Body of pancreas (tissue), 4 donors: ENCODE results near the gene ZFP36L1. TPM values are rescaled to one million over a fixed set of nuclear protein-coding genes. Genes with fewer than 3 reads are reported as not detected.

ENCODE experiments used
- ATAC-seq: fragments of 150-250 bp; one replicate; pipeline ENCODE4 v1.9.1; 2016
- DNase-seq, 4 donors: peaks; one replicate each; pipeline ENCODE4 v3.0.0-alpha.2; 2019
- H3K27ac ChIP-seq, 4 donors: fragments of 200-600 bp; sonication (generic); 1 replicate in 3 of 4; 2 replicates in 1 of 4; pipeline versions ENCODE4 v1.5.1 to v1.6.1; 2016 to 2019; ENCODE audit warnings: mild to moderate bottlenecking in 1 of 4, mixed read lengths in 1 of 4, moderate library complexity in 1 of 4
- H3K27me3 ChIP-seq, 2 donors: fragments of 200-600 bp; sonication (generic); one replicate each; pipeline ENCODE4 v1.6.0; 2016; ENCODE audit warnings: mild to moderate bottlenecking in 1 of 2
- H3K36me3 ChIP-seq, 2 donors: fragments of 200-600 bp; sonication (generic); replicated peaks in 1 of 2; 2 replicates each; pipeline ENCODE4 v1.5.1; 2016; ENCODE audit warnings: low read depth in 2 of 2; ENCODE audit not compliant: insufficient read depth in 1 of 2
- H3K4me1 ChIP-seq: fragments of 200-600 bp; sonication (generic); one replicate; pipeline ENCODE4 v1.6.0; 2016
- H3K4me3 ChIP-seq, 2 donors: fragments of 200-600 bp; sonication (generic); 1 replicate in 1 of 2; 2 replicates in 1 of 2; pipeline ENCODE4 v1.5.1; 2016 to 2019
- H3K9me3 ChIP-seq, 3 donors: fragments of 200-600 bp; sonication (generic); 1 replicate in 2 of 3; 2 replicates in 1 of 3; pipeline ENCODE4 v1.5.1; 2016
- CTCF ChIP-seq, 7 experiments: fragments of 450-650 bp in 4 of 7; fragments of 200-600 bp in 3 of 7; sonication (generic) in 3 of 7; IDR thresholded peaks; one replicate each; pipeline ENCODE4 v1.5.1; 2016 to 2019; ENCODE audit warnings: antibody characterized with exemption in 7 of 7
- POLR2A ChIP-seq, 3 donors: fragments of 450-650 bp; IDR thresholded peaks; one replicate each; pipeline ENCODE4 v1.6.1; 2016; ENCODE audit warnings: antibody characterized with exemption in 3 of 3, mild to moderate bottlenecking in 2 of 3
- WGBS, 2 donors: methylation state at CpG; one replicate each; pipeline ENCODE4 v1.1.5; 2017; 5-methylcytosine and 5-hydroxymethylcytosine counted together
- intact Hi-C: fragments of 100-400 bp; cut with DNase I; formaldehyde crosslinking; loops from one replicate; pipeline ENCODE4 v1.15.1; 2023
- total RNA-seq, 2 donors: library from RNA; depleted of rRNA; stranded (reverse); fragments of >200 nt; gene quantifications; one replicate each; pipeline ENCODE4 v1.1.0, GENCODE V29; 2016

Gene ZFP36L1
- total RNA-seq, 2 donors from 2014 or later = 155 to 365 TPM

- TF ChIP-seq POLR2A (IDR thresholded peaks at IDR 0.05) (no peak), CTCF (IDR thresholded peaks at IDR 0.05) (no peak)
- WGBS, 2 donors = 83 to 91% methylated on average over 7 of the region's 7 CpGs
- no peak overlapping the region for H3K4me3 ChIP-seq
- peaks cover 47% of the 10 kb centered on the region for H3K4me1 ChIP-seq
- intact Hi-C loops = no loop called here
- DNase-seq = no peak
- H3K27me3 ChIP-seq = no peaks in the 10 kb centered on the region
- no peaks in the 10 kb centered on the region for H3K36me3 ChIP-seq
- H3K9me3 ChIP-seq = no peaks in the 10 kb centered on the region
- ATAC-seq = no peak
- peak overlapping the region in 1 of 4 donors; percentile 85 for H3K27ac ChIP-seq
Measured at GRCh38 chr14:68805414-68805813, 12.5 kb upstream of the ZFP36L1 start.

- no peak overlapping the region for H3K4me3 ChIP-seq
- intact Hi-C loops = no loop called here
- no peak for TF ChIP-seq CTCF (IDR thresholded peaks at IDR 0.05)
- TF ChIP-seq POLR2A (IDR thresholded peaks at IDR 0.05) = no peak
- peaks cover 16% of the 10 kb centered on the region for H3K4me1 ChIP-seq
- no peak overlapping the region for H3K27ac ChIP-seq
- DNase-seq = no peak
- no peaks in the 10 kb centered on the region for H3K27me3 ChIP-seq
- no peak for ATAC-seq
- no peaks in the 10 kb centered on the region for H3K9me3 ChIP-seq
- H3K36me3 ChIP-seq = no peaks in the 10 kb centered on the region
Measured at GRCh38 chr14:68801631-68802030, 8.8 kb upstream of the ZFP36L1 start.

- TF ChIP-seq CTCF (IDR thresholded peaks at IDR 0.05) = no peak
- no peak for TF ChIP-seq POLR2A (IDR thresholded peaks at IDR 0.05)
- Histone ChIP-seq H3K27ac (no peak overlapping the region), H3K36me3 (no peaks in the 10 kb centered on the region), H3K27me3 (no peaks in the 10 kb centered on the region), H3K4me1 (peaks cover 16% of the 10 kb centered on the region), H3K9me3 (no peaks in the 10 kb centered on the region), H3K4me3 (no peak overlapping the region)
- DNase-seq (no peak), ATAC-seq (no peak)
- intact Hi-C loops = no loop called here
Measured at GRCh38 chr14:68800953-68801352, 8.1 kb upstream of the ZFP36L1 start.

GRCh38 chr14:68800390-68800789 is 7.5 kb upstream of the ZFP36L1 start:
- Histone ChIP-seq H3K27ac (no peak overlapping the region), H3K9me3 (no peaks in the 10 kb centered on the region), H3K36me3 (no peaks in the 10 kb centered on the region), H3K27me3 (no peaks in the 10 kb centered on the region), H3K4me3 (no peak overlapping the region), H3K4me1 (peaks cover 14% of the 10 kb centered on the region)
- 74 to 87% methylated on average over 2 of the region's 2 CpGs for WGBS, 2 donors
- ATAC-seq (no peak), DNase-seq (no peak)
- TF ChIP-seq CTCF (IDR thresholded peaks at IDR 0.05) (no peak), POLR2A (IDR thresholded peaks at IDR 0.05) (no peak)
- intact Hi-C loops = no loop called here

GRCh38 chr14:68798621-68799020 is 5.8 kb upstream of the ZFP36L1 start:
- TF ChIP-seq POLR2A (IDR thresholded peaks at IDR 0.05) (no peak), CTCF (IDR thresholded peaks at IDR 0.05) (no peak)
- H3K36me3 ChIP-seq = no peaks in the 10 kb centered on the region
- intact Hi-C loops = no loop called here
- H3K27ac ChIP-seq = no peak overlapping the region
- H3K4me1 ChIP-seq = peaks cover 14% of the 10 kb centered on the region
- ATAC-seq = no peak
- no peak overlapping the region for H3K4me3 ChIP-seq
- H3K27me3 ChIP-seq = no peaks in the 10 kb centered on the region
- H3K9me3 ChIP-seq = no peaks in the 10 kb centered on the region
- DNase-seq = no peak
